Common myeloid progenitor, CD34-positive (primary cell): Measurements from ENCODE around the gene FYCO1.

Experiments
- CTCF ChIA-PET: fragments of 350-600 bp; sonication (Branson Sonifier 250); formaldehyde crosslinking; loops from one replicate; lab custom pipeline; 2021; ENCODE audit warnings: antibody characterized with exemption; lab: Charles Lee
- POLR2A ChIA-PET: fragments of 350-600 bp; sonication (Branson Sonifier 250); formaldehyde crosslinking; loops from one replicate; lab custom pipeline; 2021; ENCODE audit warnings: antibody characterized with exemption; lab: Charles Lee
- DNase-seq, 3 donors: peaks; one replicate each; pipeline versions ENCODE4 v3.0.0 to v3.0.0-alpha.2; 2013
- H3K27ac ChIP-seq, 2 experiments: 1 replicate in 1 of 2; 2 replicates in 1 of 2; pipeline ENCODE4 v1.7.0; 2013; ENCODE audit warnings: inconsistent platforms in 2 of 2, low read length in 2 of 2, mild to moderate bottlenecking in 2 of 2, low read depth in 1 of 2, moderate library complexity in 1 of 2; ENCODE audit not compliant: severe bottlenecking in 2 of 2, insufficient read depth in 1 of 2, poor library complexity in 1 of 2
- H3K27me3 ChIP-seq, 5 experiments: replicated peaks in 2 of 5; 1 replicate in 3 of 5; 2 replicates in 2 of 5; pipeline versions ENCODE4 v1.6.1 to v1.7.0; 2013; ENCODE audit warnings: low read length in 4 of 5, mild to moderate bottlenecking in 2 of 5, moderate library complexity in 2 of 5, inconsistent platforms in 1 of 5; ENCODE audit not compliant: insufficient read depth in 5 of 5, control insufficient read depth in 4 of 5
- H3K36me3 ChIP-seq, 4 experiments: 1 replicate in 2 of 4; 2 replicates in 2 of 4; pipeline versions ENCODE4 v1.6.1 to v1.7.0; 2013; ENCODE audit warnings: low read length in 3 of 4, control low read depth in 1 of 4, mild to moderate bottlenecking in 1 of 4; ENCODE audit not compliant: control insufficient read depth in 4 of 4, insufficient read depth in 4 of 4
- H3K4me1 ChIP-seq, 4 experiments: 1 replicate in 3 of 4; 2 replicates in 1 of 4; pipeline versions ENCODE4 v1.6.1 to v1.7.1; 2013; ENCODE audit warnings: low read length in 3 of 4, mild to moderate bottlenecking in 3 of 4, control low read depth in 1 of 4, inconsistent platforms in 1 of 4, moderate library complexity in 1 of 4; ENCODE audit not compliant: control insufficient read depth in 4 of 4, insufficient read depth in 4 of 4; ENCODE audit errors: control extremely low read depth in 1 of 4
- H3K4me3 ChIP-seq, 7 experiments: 1 replicate in 4 of 7; 2 replicates in 3 of 7; pipeline versions ENCODE4 v1.5.1 to v1.7.0; 2013; ENCODE audit warnings: mild to moderate bottlenecking in 7 of 7, low read length in 6 of 7, moderate library complexity in 6 of 7, inconsistent platforms in 2 of 7, low read depth in 2 of 7, control low read depth in 1 of 7; ENCODE audit not compliant: insufficient read depth in 4 of 7, control insufficient read depth in 1 of 7; ENCODE audit errors: extremely low read depth in 1 of 7
- H3K9me3 ChIP-seq, 5 experiments: 1 replicate in 4 of 5; 2 replicates in 1 of 5; pipeline versions ENCODE4 v1.6.1 to v1.7.1; 2013; ENCODE audit warnings: low read length in 4 of 5, mild to moderate bottlenecking in 2 of 5, inconsistent platforms in 1 of 5, low read depth in 1 of 5, moderate library complexity in 1 of 5; ENCODE audit not compliant: control insufficient read depth in 4 of 5, insufficient read depth in 2 of 5; ENCODE audit errors: control extremely low read depth in 1 of 5
- WGBS: methylation state at CpG from one replicate; pipeline ENCODE4 v1.1.5; 2013; ENCODE audit not compliant: insufficient coverage; 5-methylcytosine and 5-hydroxymethylcytosine counted together

FYCO1 gene

GRCh38 chr3:45965653-45966052 is 30.0 kb downstream of the FYCO1 start:
- ChIA-PET CTCF (interaction anchor here (1.0 to 6.6 kb wide), 4 partner anchors 8 to 112 kb away, joined by 3 to 28 read pairs (median 10); no protein-coding TSS in a partner anchor), POLR2A (no interaction called here)
- Histone ChIP-seq H3K4me3 (no peak overlapping the region), H3K9me3 (no peaks in the 10 kb centered on the region), H3K36me3 (peaks cover 21 to 100% (median 86%) of the 10 kb centered on the region in 4 experiments), H3K27ac (no peak overlapping the region), H3K27me3 (no peaks in the 10 kb centered on the region), H3K4me1 (no peaks in the 10 kb centered on the region)
- no peak for DNase-seq
- WGBS: 100% methylated on average over 2 of the region's 4 CpGs

- POLR2A ChIA-PET: no interaction called here
- no peaks in the 10 kb centered on the region for H3K27me3 ChIP-seq
- H3K27ac ChIP-seq: no peak overlapping the region
- H3K4me3 ChIP-seq: no peak overlapping the region
- peaks cover 19 to 100% (median 88%) of the 10 kb centered on the region in 4 experiments for H3K36me3 ChIP-seq
- H3K9me3 ChIP-seq: no peaks in the 10 kb centered on the region
- no peaks in the 10 kb centered on the region for H3K4me1 ChIP-seq
- 73% methylated on average over 2 of the region's 4 CpGs for WGBS
- CTCF ChIA-PET: interaction anchor here (6.6 kb wide), 1 partner anchor 27 kb away, joined by 28 read pairs; no protein-coding TSS in a partner anchor
- no peak for DNase-seq
Observed at GRCh38 chr3:45965253-45965652, 30.4 kb downstream of the FYCO1 start.

GRCh38 chr3:45964139-45964538 is 31.5 kb downstream of the FYCO1 start:
- Histone ChIP-seq H3K27me3 (no peaks in the 10 kb centered on the region), H3K4me3 (no peak overlapping the region), H3K9me3 (no peaks in the 10 kb centered on the region), H3K27ac (no peak overlapping the region), H3K4me1 (no peaks in the 10 kb centered on the region), H3K36me3 (peaks cover 21 to 100% (median 88%) of the 10 kb centered on the region in 4 experiments)
- WGBS: 96% methylated on average over 8 of the region's 8 CpGs
- DNase-seq: no peak
- ChIA-PET POLR2A (no interaction called here), CTCF (interaction anchor here (6.6 kb wide), 1 partner anchor 26 kb away, joined by 28 read pairs; no protein-coding TSS in a partner anchor)

- ChIA-PET CTCF (interaction anchor here (1.5 to 2.0 kb wide), 3 partner anchors 10 to 116 kb away, joined by 4 to 8 read pairs (median 5); no protein-coding TSS in a partner anchor), POLR2A (no interaction called here)
- no peak overlapping the region for H3K4me3 ChIP-seq
- no peak for DNase-seq
- H3K9me3 ChIP-seq: no peaks in the 10 kb centered on the region
- WGBS: 100% methylated on average over 1 of the region's 5 CpGs
- H3K27me3 ChIP-seq: no peaks in the 10 kb centered on the region
- H3K36me3 ChIP-seq: peaks cover 30 to 100% (median 85%) of the 10 kb centered on the region in 4 experiments
- H3K4me1 ChIP-seq: no peaks in the 10 kb centered on the region
- no peak overlapping the region for H3K27ac ChIP-seq
Observed at GRCh38 chr3:45962033-45962432, 33.6 kb downstream of the FYCO1 start.

GRCh38 chr3:45960289-45960688 is 35.3 kb downstream of the FYCO1 start:
- Histone ChIP-seq H3K9me3 (no peaks in the 10 kb centered on the region), H3K4me3 (no peak overlapping the region), H3K36me3 (peaks cover 34 to 97% (median 76%) of the 10 kb centered on the region in 4 experiments), H3K27me3 (no peaks in the 10 kb centered on the region), H3K27ac (no peak overlapping the region), H3K4me1 (no peaks in the 10 kb centered on the region)
- POLR2A ChIA-PET: no interaction called here
- 100% methylated on average over 2 of the region's 2 CpGs for WGBS
- CTCF ChIA-PET: interaction anchor here (1.2 kb wide), 1 partner anchor 127 kb away, joined by 3 read pairs; no protein-coding TSS in a partner anchor
- DNase-seq: no peak

GRCh38 chr3:45959201-45959600 is 36.4 kb downstream of the FYCO1 start:
- Histone ChIP-seq H3K4me3 (no peak overlapping the region), H3K36me3 (peaks cover 30 to 97% (median 77%) of the 10 kb centered on the region in 4 experiments), H3K27ac (no peak overlapping the region), H3K27me3 (no peaks in the 10 kb centered on the region), H3K4me1 (no peaks in the 10 kb centered on the region), H3K9me3 (no peaks in the 10 kb centered on the region)
- CTCF ChIA-PET: interaction anchor here (0.6 to 3.8 kb wide), 3 partner anchors 9 to 842 kb away, joined by 3 to 16 read pairs (median 3); no protein-coding TSS in a partner anchor
- no peak for DNase-seq
- POLR2A ChIA-PET: no interaction called here
- 99% methylated on average over 7 of the region's 7 CpGs for WGBS

- Histone ChIP-seq H3K27ac (no peak overlapping the region), H3K36me3 (peaks cover 36 to 97% (median 78%) of the 10 kb centered on the region in 4 experiments), H3K27me3 (no peaks in the 10 kb centered on the region), H3K4me1 (no peaks in the 10 kb centered on the region), H3K9me3 (no peaks in the 10 kb centered on the region), H3K4me3 (no peak overlapping the region)
- POLR2A ChIA-PET: no interaction called here
- CTCF ChIA-PET: interaction anchor here (0.6 to 3.8 kb wide), 4 partner anchors 9 to 1677 kb away, joined by 3 to 16 read pairs (median 4); no protein-coding TSS in a partner anchor
- WGBS: 96% methylated on average over 5 of the region's 6 CpGs
- no peak for DNase-seq
Observed at GRCh38 chr3:45958321-45958791, 37.3 kb downstream of the FYCO1 start.
